HG03571 (cell line): Measurements from ENCODE around the gene DGKQ.

Experiments
- ATAC-seq: cut with Tn5 transposase; IDR thresholded peaks from one replicate; pipeline ENCODE4 v1.9.1; 2021; ENCODE audit not compliant: unreplicated experiment

DGKQ gene

DNA sequence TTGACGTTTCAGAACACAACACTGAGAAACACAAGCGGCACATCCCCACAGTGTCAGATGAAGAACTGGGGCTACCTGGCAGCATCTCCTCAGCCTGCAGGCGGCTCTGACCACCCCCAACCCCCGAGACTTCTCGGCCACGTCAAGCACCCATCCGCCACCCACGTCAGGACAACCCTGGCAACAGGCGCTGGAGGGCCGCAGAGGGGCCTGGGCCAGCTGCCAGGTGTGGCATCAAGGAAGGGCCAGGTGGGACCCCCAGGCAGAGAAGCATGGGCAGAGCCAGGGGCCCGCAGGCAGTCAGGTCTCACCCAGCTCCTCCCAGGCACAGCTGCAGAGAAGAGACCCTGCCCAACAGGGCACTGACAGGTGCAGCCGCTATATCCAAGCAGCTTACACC, 63.5 kb downstream of the DGKQ start:
- ATAC-seq: no peak

DNA sequence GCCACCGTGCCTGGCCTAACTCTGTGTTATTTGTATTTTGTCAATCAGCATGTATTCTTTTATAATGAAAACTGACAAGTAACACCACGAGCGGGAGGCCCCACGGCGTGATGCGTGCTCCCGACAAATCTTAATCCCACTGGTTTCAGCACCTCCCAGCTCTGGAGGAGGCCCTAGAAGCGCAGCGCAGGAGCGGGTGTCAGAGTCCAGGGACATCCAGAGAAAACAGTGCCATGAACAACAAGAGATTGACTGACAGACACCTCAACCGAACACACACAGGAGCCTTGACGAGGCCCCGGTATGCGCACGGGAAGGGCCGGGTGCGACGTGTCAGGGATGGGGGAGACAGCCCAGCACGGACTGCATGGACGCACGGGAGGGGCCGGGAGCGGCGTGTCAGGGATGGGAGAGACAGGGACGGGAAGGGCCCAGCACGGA, 64.2 kb downstream of the DGKQ start:
- no peak for ATAC-seq
